IMR-90 (cell line): ENCODE measurements around the gene GYPE. TPM values are rescaled to one million over a fixed set of nuclear protein-coding genes. Genes with fewer than 3 reads are reported as not detected.
"Not testable (repeated sequence)": the region's sequence is repeated elsewhere in the genome, so short reads cannot be mapped to it uniquely, and the experiment has no call there.

ENCODE experiments used
- ATAC-seq: fragments of 200-7000 bp; cut with Tn5 transposase; 2 replicates; pipeline ENCODE4 v1.9.1; 2020; ENCODE audit warnings: low read depth, mild to moderate bottlenecking, moderate library complexity
- BruUV-seq: library from RNA; stranded (reverse); fragments of 400-500 nt; replicated peaks from 2 replicates; lab custom pipeline; 2021; lab: Mats Ljungman, UMichigan
- CTCF ChIA-PET: fragments of 300-600 bp; formaldehyde crosslinking; extraction: SDS; loops from one replicate; lab custom pipeline; 2021; ENCODE audit warnings: antibody characterized with exemption; lab: Yijun Ruan, JAX
- POLR2A ChIA-PET: fragments of 300-600 bp; sonication (Branson Sonifier 250); formaldehyde crosslinking; loops from one replicate; lab custom pipeline; 2022; ENCODE audit warnings: antibody characterized with exemption; ENCODE audit not compliant: unreplicated experiment; lab: Charles Lee
- DNase-seq: peaks from one replicate; pipeline ENCODE4 v3.0.0; 2013
- H2AFZ ChIP-seq: replicated peaks from 2 replicates; pipeline ENCODE3; 2013; ENCODE audit warnings: low read length, mild to moderate bottlenecking; ENCODE audit not compliant: poor library complexity
- H2AK5ac ChIP-seq: 2 replicates; pipeline ENCODE4 v1.6.1; 2013; ENCODE audit warnings: low read depth, low read length, inconsistent platforms
- H2AK9ac ChIP-seq: replicated peaks from 2 replicates; pipeline ENCODE3; 2013; ENCODE audit warnings: mild to moderate bottlenecking, low read depth, low read length, moderate library complexity; ENCODE audit not compliant: poor library complexity
- H2BK120ac ChIP-seq: 2 replicates; pipeline ENCODE4 v1.6.1; 2013; ENCODE audit warnings: low read depth, low read length, inconsistent platforms
- H2BK15ac ChIP-seq: 3 replicates; pipeline ENCODE4 v1.6.1; 2013; ENCODE audit warnings: low read depth, low read length, inconsistent platforms
- H2BK20ac ChIP-seq: 2 replicates; pipeline ENCODE4 v1.6.1; 2013; ENCODE audit warnings: low read depth, mild to moderate bottlenecking, inconsistent platforms, low read length, moderate library complexity
- H2BK5ac ChIP-seq: 2 replicates; pipeline ENCODE4 v1.6.1; 2013; ENCODE audit warnings: mild to moderate bottlenecking, low read depth, low read length, inconsistent platforms; ENCODE audit not compliant: poor library complexity, severe bottlenecking
- H3K14ac ChIP-seq: replicated peaks from 2 replicates; pipeline ENCODE4 v1.6.1; 2013; ENCODE audit warnings: low read depth, low read length, inconsistent platforms
- H3K18ac ChIP-seq: 2 replicates; pipeline ENCODE4 v1.6.1; 2013; ENCODE audit warnings: low read depth, low read length, control low read depth
- H3K23ac ChIP-seq: 2 replicates; pipeline ENCODE4 v1.6.1; 2013; ENCODE audit warnings: low read depth, low read length, inconsistent platforms
- H3K27ac ChIP-seq: 2 replicates; pipeline ENCODE4 v1.5.1; 2013; ENCODE audit warnings: mild to moderate bottlenecking, control low read depth, low read length; ENCODE audit not compliant: insufficient read depth
- H3K27me3 ChIP-seq: 2 replicates; pipeline ENCODE4 v1.6.1; 2013; ENCODE audit warnings: low read length; ENCODE audit not compliant: control insufficient read depth, insufficient read depth
- H3K36me3 ChIP-seq: 2 replicates; pipeline ENCODE4 v1.6.1; 2013; ENCODE audit warnings: low read length, mixed read lengths; ENCODE audit not compliant: control insufficient read depth, insufficient read depth
- H3K4ac ChIP-seq: 2 replicates; pipeline ENCODE4 v1.6.1; 2013; ENCODE audit warnings: low read depth, low read length, inconsistent platforms
- H3K4me1 ChIP-seq: 2 replicates; pipeline ENCODE4 v1.6.1; 2013; ENCODE audit warnings: low read length, mixed read lengths; ENCODE audit not compliant: control insufficient read depth, insufficient read depth
- H3K4me2 ChIP-seq: 2 replicates; pipeline ENCODE4 v1.6.1; 2013; ENCODE audit warnings: low read depth, mild to moderate bottlenecking, control low read depth, low read length, moderate library complexity
- H3K4me3 ChIP-seq: 2 replicates; pipeline ENCODE4 v1.5.1; 2013; ENCODE audit warnings: low read depth, mild to moderate bottlenecking, control low read depth, low read length, moderate library complexity; ENCODE audit not compliant: insufficient read depth
- H3K56ac ChIP-seq: 2 replicates; pipeline ENCODE4 v1.6.1; 2013; ENCODE audit warnings: low read length, inconsistent platforms; ENCODE audit not compliant: insufficient read depth; ENCODE audit errors: extremely low read depth
- H3K79me1 ChIP-seq, 2 experiments: 2 replicates each; pipeline ENCODE4 v1.6.1; 2013; ENCODE audit warnings: low read length in 2 of 2, inconsistent platforms in 1 of 2, low read depth in 1 of 2
- H3K9ac ChIP-seq: 2 replicates; pipeline ENCODE4 v1.6.1; 2013; ENCODE audit warnings: low read depth, low read length, control low read depth
- H3K9me1 ChIP-seq: 2 replicates; pipeline ENCODE4 v1.6.1; 2013; ENCODE audit warnings: low read length, inconsistent platforms; ENCODE audit not compliant: insufficient read depth
- H3K9me3 ChIP-seq: 2 replicates; pipeline ENCODE4 v1.6.1; 2013; ENCODE audit warnings: low read length; ENCODE audit not compliant: control insufficient read depth, insufficient read depth
- H4K20me1 ChIP-seq: 2 replicates; pipeline ENCODE4 v1.6.1; 2013; ENCODE audit warnings: low read length, inconsistent platforms; ENCODE audit not compliant: insufficient read depth
- H4K5ac ChIP-seq: 2 replicates; pipeline ENCODE4 v1.6.1; 2013; ENCODE audit warnings: mild to moderate bottlenecking, low read depth, low read length, control low read depth
- H4K8ac ChIP-seq, 2 experiments: 2 replicates each; pipeline ENCODE4 v1.6.1; 2013; ENCODE audit warnings: low read depth in 2 of 2, low read length in 2 of 2, control low read depth in 1 of 2, inconsistent platforms in 1 of 2
- H4K91ac ChIP-seq: 2 replicates; pipeline ENCODE4 v1.6.1; 2013; ENCODE audit warnings: low read depth, low read length, inconsistent platforms; ENCODE audit not compliant: insufficient read depth
- MXI1 ChIP-seq: IDR thresholded peaks from 2 replicates; pipeline ENCODE4 v1.6.1; 2012; ENCODE audit warnings: low read depth, mild to moderate bottlenecking, low read length, moderate library complexity, borderline replicate concordance
- WGBS, 2 experiments: methylation state at CpG; one replicate each; pipeline versions ENCODE4 v1.1.5 to v1.1.7; 2013; ENCODE audit warnings: missing lambda C conversion rate in 2 of 2; ENCODE audit not compliant: insufficient read length in 1 of 2; ENCODE audit errors: extremely low coverage in 2 of 2; 5-methylcytosine and 5-hydroxymethylcytosine counted together
- dilution Hi-C: fragments of 300-500 bp; cut with HindIII; formaldehyde crosslinking; loops from one replicate; pipeline ENCODE4 v1.14.3; 2018; ENCODE audit warnings: low sequenced_read_pairs; ENCODE audit not compliant: unreplicated experiment
- in situ Hi-C: fragments of 300-500 bp; cut with MboI; formaldehyde crosslinking; loops from 3 replicates; pipeline ENCODE4 v1.14.3; 2019; ENCODE audit warnings: low sequenced_read_pairs, inconsistent platforms, mixed read lengths
- intact Hi-C: fragments of 100-400 bp; cut with micrococcal nuclease; formaldehyde crosslinking; loops from 2 replicates; pipeline ENCODE4 v1.10.0; 2022
- polyA plus RNA-seq, 3 experiments: library from polyadenylated mRNA; depleted of rRNA; stranded (reverse); fragments of >200 nt; gene quantifications; 2 replicates each; pipeline ENCODE4 v1.2.3, GENCODE V29; 2012; ENCODE audit warnings: low replicate concordance in 1 of 3
- total RNA-seq: library from RNA; depleted of rRNA; stranded (reverse); fragments of >200 nt; gene quantifications from 2 replicates; pipeline ENCODE4 v1.2.3, GENCODE V29; 2012

Gene GYPE
- total and polyA plus RNA-seq, 2 of the 4 experiments (the other 2 are of a cell fraction): 0.36 to 0.54 TPM

DNA sequence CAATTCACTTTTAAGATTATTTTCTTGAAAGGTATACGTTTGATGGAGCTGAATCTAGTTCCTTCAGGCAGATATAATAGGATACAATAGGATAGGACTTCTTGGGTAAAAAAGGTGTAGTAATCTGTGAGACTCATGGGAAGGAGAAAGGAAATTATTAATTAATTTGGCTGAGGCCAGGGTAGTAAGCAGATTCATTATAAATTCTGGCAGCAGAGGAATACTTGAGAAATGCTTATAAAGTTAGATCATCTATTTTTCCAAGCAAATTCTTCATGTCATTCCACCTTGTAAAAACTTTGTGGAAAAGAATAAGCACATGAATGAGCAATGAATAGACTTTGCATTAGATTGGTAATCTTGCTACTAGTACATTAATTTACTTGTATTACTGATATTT lies 46.9 kb downstream of the GYPE start:
- no CpG with 5 or more reads among the region's 1 CpG for WGBS, 2 experiments
- ATAC-seq: no peak
- H4K20me1 ChIP-seq: no peaks in the 10 kb centered on the region
- in situ Hi-C loops: no loop called here
- ChIA-PET CTCF (no interaction called here), POLR2A (no interaction called here)
- no peak for DNase-seq
- no peak overlapping the region for H3K14ac ChIP-seq
- H2BK20ac ChIP-seq: no peak overlapping the region
- no peak overlapping the region for H4K91ac ChIP-seq
- H4K5ac ChIP-seq: no peak overlapping the region
- no peaks in the 10 kb centered on the region for H3K79me1 ChIP-seq
- no peak overlapping the region for H3K4me3 ChIP-seq
- H3K36me3 ChIP-seq: no peaks in the 10 kb centered on the region
- no peaks in the 10 kb centered on the region for H3K27me3 ChIP-seq
- no peaks in the 10 kb centered on the region for H3K4me1 ChIP-seq
- H2BK5ac ChIP-seq: no peak overlapping the region
- intact Hi-C loops: no loop called here
- H3K56ac ChIP-seq: no peak overlapping the region
- H2AK9ac ChIP-seq: no peak overlapping the region
- H3K18ac ChIP-seq: no peak overlapping the region
- no peak overlapping the region for H3K27ac ChIP-seq
- no peaks in the 10 kb centered on the region for H3K9me3 ChIP-seq
- no peak overlapping the region for H4K8ac ChIP-seq
- H2AK5ac ChIP-seq: no peak overlapping the region
- no peak overlapping the region for H2BK120ac ChIP-seq
- no TSS peak for BruUV-seq
- H3K23ac ChIP-seq: no peak overlapping the region
- H2AFZ ChIP-seq: no peak overlapping the region
- no peak overlapping the region for H3K9ac ChIP-seq
- no peak overlapping the region for H3K4me2 ChIP-seq
- no peaks in the 10 kb centered on the region for H3K9me1 ChIP-seq
- TF ChIP-seq MXI1: no peak
- dilution Hi-C loops: no loop called here
- H2BK15ac ChIP-seq: no peak overlapping the region
- no peak overlapping the region for H3K4ac ChIP-seq

GRCh38 chr4:143857391-143858336 lies 47.7 kb downstream of the GYPE start:
- H3K14ac ChIP-seq, H4K5ac ChIP-seq, ATAC-seq, DNase-seq, H2AK9ac ChIP-seq, H3K18ac ChIP-seq, H3K4me3 ChIP-seq, H3K9ac ChIP-seq, POLR2A ChIA-PET, H3K23ac ChIP-seq, H2BK15ac ChIP-seq, H4K8ac ChIP-seq, dilution Hi-C loops, H3K4me1 ChIP-seq, H2BK20ac ChIP-seq, H2BK120ac ChIP-seq, H3K36me3 ChIP-seq, H3K9me1 ChIP-seq, H2AFZ ChIP-seq, in situ Hi-C loops, H2BK5ac ChIP-seq, H3K56ac ChIP-seq, intact Hi-C loops, H3K9me3 ChIP-seq, H3K79me1 ChIP-seq, H3K27ac ChIP-seq, H4K91ac ChIP-seq, BruUV-seq, H3K4me2 ChIP-seq, H2AK5ac ChIP-seq, H4K20me1 ChIP-seq, CTCF ChIA-PET, H3K27me3 ChIP-seq, H3K4ac ChIP-seq: not testable (repeated sequence)
- no CpG with 5 or more reads among the region's 6 CpGs for WGBS, 2 experiments
